ENCODE data around the gene OR6J1. TPM values are rescaled to one million over a fixed set of nuclear protein-coding genes. Genes with fewer than 3 reads are reported as not detected.

The OR6J1 gene
- total and polyA plus RNA-seq, 2 of the 13 experiments (the other 11 are each of a cell fraction or from before 2014, with no cell fraction given) = not detected

DNA sequence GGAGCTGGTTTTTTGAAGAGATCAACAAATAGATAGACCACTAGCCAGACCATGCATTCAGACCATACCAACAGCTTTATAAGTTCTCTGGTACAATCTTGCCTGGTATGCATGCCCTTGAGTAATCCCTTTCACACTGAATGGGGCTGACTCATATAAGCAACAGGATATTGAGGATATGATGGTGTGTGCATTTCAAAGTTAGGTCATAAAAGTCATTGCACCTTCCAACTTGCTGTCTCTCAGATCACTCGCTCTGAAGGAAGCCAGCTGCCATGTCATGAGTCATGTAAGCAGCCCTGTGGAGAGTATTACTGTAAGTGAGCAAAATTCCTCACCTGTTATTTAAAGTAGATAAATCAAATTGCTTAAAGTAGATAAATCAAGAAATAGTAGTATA is 45.0 kb upstream of the OR6J1 start (continued):
- TF ChIP-seq, protein P1, sequence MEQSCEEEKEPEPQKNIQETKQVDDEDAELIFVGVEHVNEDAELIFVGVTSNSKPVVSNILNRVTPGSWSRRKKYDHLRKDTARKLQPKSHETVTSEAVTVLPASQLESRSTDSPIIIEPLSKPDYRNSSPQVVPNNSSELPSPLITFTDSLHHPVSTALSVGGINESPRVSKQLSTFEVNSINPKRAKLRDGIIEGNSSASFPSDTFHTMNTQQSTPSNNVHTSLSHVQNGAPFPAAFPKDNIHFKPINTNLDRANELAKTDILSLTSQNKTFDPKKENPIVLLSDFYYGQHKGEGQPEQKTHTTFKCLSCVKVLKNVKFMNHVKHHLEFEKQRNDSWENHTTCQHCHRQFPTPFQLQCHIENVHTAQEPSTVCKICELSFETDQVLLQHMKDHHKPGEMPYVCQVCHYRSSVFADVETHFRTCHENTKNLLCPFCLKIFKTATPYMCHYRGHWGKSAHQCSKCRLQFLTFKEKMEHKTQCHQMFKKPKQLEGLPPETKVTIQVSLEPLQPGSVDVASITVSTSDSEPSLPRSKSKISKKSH (CRISPR knock-in tag; IDR thresholded peaks at IDR 0.05; ENCODE audit: borderline replicate concordance) = no peak
- TF ChIP-seq MYC (CRISPR knock-in tag; IDR thresholded peaks at IDR 0.05; ENCODE audit: borderline replicate concordance) (no peak), ZNF841 (CRISPR knock-in tag; IDR thresholded peaks at IDR 0.05; ENCODE audit: borderline replicate concordance) (no peak), ZBTB21 (CRISPR knock-in tag; IDR thresholded peaks at IDR 0.05) (peak; percentile 73), CEBPG (CRISPR knock-in tag; IDR thresholded peaks at IDR 0.05) (peak; percentile 37; the same call in 1 of the 2 replicates), ZNF138 (CRISPR knock-in tag; IDR thresholded peaks at IDR 0.05; ENCODE audit: low read depth) (no peak), ZFP82 (CRISPR knock-in tag; IDR thresholded peaks at IDR 0.05; ENCODE audit: borderline replicate concordance) (no peak), SMAD3 (CRISPR knock-in tag; IDR thresholded peaks at IDR 0.05) (no peak), PAX8 (CRISPR knock-in tag; IDR thresholded peaks at IDR 0.05; ENCODE audit: borderline replicate concordance) (no peak), RXRB (CRISPR knock-in tag; IDR thresholded peaks at IDR 0.05; ENCODE audit: borderline replicate concordance) (peak; percentile 46; the same call in 1 of the 2 replicates), JUNB (CRISPR knock-in tag; IDR thresholded peaks at IDR 0.05; ENCODE audit: borderline replicate concordance) (0 out of 2 replicates have a peak, but pooled peaks have one; percentile 26), ZNF33A (CRISPR knock-in tag; IDR thresholded peaks at IDR 0.05; ENCODE audit: borderline replicate concordance) (no peak), SKI (IDR thresholded peaks at IDR 0.05; ENCODE audit: partially characterized antibody) (peak; percentile 19), NFKB2 (CRISPR knock-in tag; IDR thresholded peaks at IDR 0.05; ENCODE audit: borderline replicate concordance) (no peak), SAP130 (CRISPR knock-in tag; IDR thresholded peaks at IDR 0.05; ENCODE audit: low read depth) (peak; percentile 77), HMGA1 (CRISPR knock-in tag; conservative IDR thresholded peaks at IDR 0.05) (no peak), CHD4 (IDR thresholded peaks at IDR 0.05; ENCODE audit: borderline replicate concordance, low read length) (no peak), ATF7 (IDR thresholded peaks at IDR 0.05) (no peak), ATF7 (CRISPR knock-in tag; IDR thresholded peaks at IDR 0.05) (no peak), KDM1A (CRISPR knock-in tag; IDR thresholded peaks at IDR 0.05) (peak; percentile 62; the same call in 1 of the 2 replicates), EED (CRISPR knock-in tag; IDR thresholded peaks at IDR 0.05) (no peak), XBP1 (CRISPR knock-in tag; IDR thresholded peaks at IDR 0.05) (no peak), MED1 (CRISPR knock-in tag; IDR thresholded peaks at IDR 0.05) (peak; percentile 51; the same call in 1 of the 2 replicates)
- TF ChIP-seq, protein P2, sequence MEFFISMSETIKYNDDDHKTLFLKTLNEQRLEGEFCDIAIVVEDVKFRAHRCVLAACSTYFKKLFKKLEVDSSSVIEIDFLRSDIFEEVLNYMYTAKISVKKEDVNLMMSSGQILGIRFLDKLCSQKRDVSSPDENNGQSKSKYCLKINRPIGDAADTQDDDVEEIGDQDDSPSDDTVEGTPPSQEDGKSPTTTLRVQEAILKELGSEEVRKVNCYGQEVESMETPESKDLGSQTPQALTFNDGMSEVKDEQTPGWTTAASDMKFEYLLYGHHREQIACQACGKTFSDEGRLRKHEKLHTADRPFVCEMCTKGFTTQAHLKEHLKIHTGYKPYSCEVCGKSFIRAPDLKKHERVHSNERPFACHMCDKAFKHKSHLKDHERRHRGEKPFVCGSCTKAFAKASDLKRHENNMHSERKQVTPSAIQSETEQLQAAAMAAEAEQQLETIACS (CRISPR knock-in tag; IDR thresholded peaks at IDR 0.05) = no peak
- TF ChIP-seq, protein P3, sequence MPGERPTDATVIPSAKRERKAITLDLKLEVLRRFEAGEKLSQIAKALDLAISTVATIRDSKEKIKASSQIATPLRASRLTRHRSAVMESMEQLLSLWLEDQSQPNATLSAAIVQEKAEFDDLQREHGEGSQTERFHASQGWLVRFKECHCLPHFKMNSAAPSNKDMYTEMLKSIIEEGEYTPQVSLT (CRISPR knock-in tag; IDR thresholded peaks at IDR 0.05; ENCODE audit: borderline replicate concordance, low read depth) = no peak
- TF ChIP-seq, protein P4, sequence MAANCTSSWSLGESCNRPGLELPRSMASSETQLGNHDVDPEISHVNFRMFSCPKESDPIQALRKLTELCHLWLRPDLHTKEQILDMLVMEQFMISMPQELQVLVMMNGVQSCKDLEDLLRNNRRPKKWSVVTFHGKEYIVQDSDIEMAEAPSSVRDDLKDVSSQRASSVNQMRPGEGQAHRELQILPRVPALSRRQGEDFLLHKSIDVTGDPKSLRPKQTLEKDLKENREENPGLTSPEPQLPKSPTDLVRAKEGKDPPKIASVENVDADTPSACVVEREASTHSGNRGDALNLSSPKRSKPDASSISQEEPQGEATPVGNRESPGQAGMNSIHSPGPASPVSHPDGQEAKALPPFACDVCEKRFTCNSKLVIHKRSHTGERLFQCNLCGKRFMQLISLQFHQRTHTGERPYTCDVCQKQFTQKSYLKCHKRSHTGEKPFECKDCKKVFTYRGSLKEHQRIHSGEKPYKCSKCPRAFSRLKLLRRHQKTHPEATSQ (CRISPR knock-in tag; IDR thresholded peaks at IDR 0.05; ENCODE audit: borderline replicate concordance) = no peak
